ENCODE data around the gene FNDC3A.

DNA sequence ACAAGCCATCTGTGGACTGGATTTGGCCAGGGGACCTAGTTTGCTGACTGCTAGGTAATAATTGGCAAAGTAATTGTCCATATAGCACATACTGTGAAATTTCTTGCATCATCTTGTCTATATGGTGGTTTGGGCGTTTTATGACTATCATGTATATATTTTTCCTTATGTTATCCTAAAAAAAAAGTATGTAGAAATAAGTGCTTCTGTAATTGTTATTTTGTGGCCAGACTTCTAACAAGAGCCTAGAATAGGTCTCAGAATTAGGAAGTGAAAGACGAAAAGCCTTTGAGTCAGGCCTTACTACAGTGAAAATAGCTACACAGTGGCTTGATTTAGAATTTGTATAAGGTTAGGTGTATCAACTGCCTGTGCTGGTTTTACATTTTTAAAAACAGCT, 4.2 kb downstream of the FNDC3A start:
- TF ChIP-seq, protein P1, sequence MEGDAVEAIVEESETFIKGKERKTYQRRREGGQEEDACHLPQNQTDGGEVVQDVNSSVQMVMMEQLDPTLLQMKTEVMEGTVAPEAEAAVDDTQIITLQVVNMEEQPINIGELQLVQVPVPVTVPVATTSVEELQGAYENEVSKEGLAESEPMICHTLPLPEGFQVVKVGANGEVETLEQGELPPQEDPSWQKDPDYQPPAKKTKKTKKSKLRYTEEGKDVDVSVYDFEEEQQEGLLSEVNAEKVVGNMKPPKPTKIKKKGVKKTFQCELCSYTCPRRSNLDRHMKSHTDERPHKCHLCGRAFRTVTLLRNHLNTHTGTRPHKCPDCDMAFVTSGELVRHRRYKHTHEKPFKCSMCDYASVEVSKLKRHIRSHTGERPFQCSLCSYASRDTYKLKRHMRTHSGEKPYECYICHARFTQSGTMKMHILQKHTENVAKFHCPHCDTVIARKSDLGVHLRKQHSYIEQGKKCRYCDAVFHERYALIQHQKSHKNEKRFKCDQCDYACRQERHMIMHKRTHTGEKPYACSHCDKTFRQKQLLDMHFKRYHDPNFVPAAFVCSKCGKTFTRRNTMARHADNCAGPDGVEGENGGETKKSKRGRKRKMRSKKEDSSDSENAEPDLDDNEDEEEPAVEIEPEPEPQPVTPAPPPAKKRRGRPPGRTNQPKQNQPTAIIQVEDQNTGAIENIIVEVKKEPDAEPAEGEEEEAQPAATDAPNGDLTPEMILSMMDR (IDR thresholded peaks at IDR 0.05): no peak
- TF ChIP-seq POLR2A (IDR thresholded peaks at IDR 0.05): no peak

Data from heart left ventricle (tissue), 13 donors.